RWPE1 (cell line): ENCODE measurements around the gene TLDC2.

Source experiments
- CTCF ChIA-PET: fragments of 350-600 bp; sonication (Branson Sonifier 250); formaldehyde crosslinking; extraction: SDS; loops from one replicate; lab custom pipeline; 2021; lab: Yijun Ruan, JAX
- POLR2A ChIA-PET: fragments of 400-600 bp; formaldehyde crosslinking; extraction: SDS; loops from one replicate; lab custom pipeline; 2020; ENCODE audit warnings: antibody characterized with exemption; ENCODE audit not compliant: low non-redundant PET; lab: Yijun Ruan, JAX
- DNase-seq: peaks from one replicate; pipeline ENCODE4 v3.0.0; 2012; ENCODE audit warnings: low spot score
- H3K27ac ChIP-seq: fragments of 450-650 bp; 2 replicates; pipeline ENCODE4 v1.5.1; 2017
- CTCF ChIP-seq: fragments of 450-650 bp; conservative IDR thresholded peaks from 2 replicates; pipeline ENCODE4 v1.5.1; 2017; ENCODE audit warnings: low read depth, mild to moderate bottlenecking

The TLDC2 gene

GRCh38 chr20:36916199-36916598, 40.3 kb downstream of the TLDC2 start:
- ChIA-PET POLR2A (interaction anchor here (0.7 kb wide), 1 partner anchor 961 kb away, joined by 3 read pairs; no protein-coding TSS in a partner anchor), CTCF (no interaction called here)
- DNase-seq: no peak
- no peak for TF ChIP-seq CTCF
- H3K27ac ChIP-seq: no peak overlapping the region

GRCh38 chr20:36917240-36917639, 41.3 kb downstream of the TLDC2 start:
- ChIA-PET POLR2A (no interaction called here), CTCF (no interaction called here)
- DNase-seq: no peak
- TF ChIP-seq CTCF: no peak
- H3K27ac ChIP-seq: no peak overlapping the region

GRCh38 chr20:36917943-36918342, 42.0 kb downstream of the TLDC2 start:
- DNase-seq: no peak
- POLR2A ChIA-PET: interaction anchor here (0.6 kb wide), 2 partner anchors 55 to 306 kb away, joined by 3 read pairs; a partner anchor contains a TSS
- H3K27ac ChIP-seq: no peak overlapping the region
- no peak for TF ChIP-seq CTCF
- CTCF ChIA-PET: interaction anchor here (0.6 kb wide), 1 partner anchor 728 kb away, joined by 3 read pairs; no protein-coding TSS in a partner anchor

- H3K27ac ChIP-seq: no peak overlapping the region
- ChIA-PET POLR2A (no interaction called here), CTCF (interaction anchor here (0.5 to 3.0 kb wide), 19 partner anchors 8 to 927 kb away, joined by 3 to 9 read pairs (median 4); a partner anchor contains a TSS)
- DNase-seq: peak; percentile 80
- TF ChIP-seq CTCF: peak; percentile 100
These were observed 43.9 kb downstream of the TLDC2 start for GRCh38 chr20:36919715-36920333.

- ChIA-PET POLR2A (no interaction called here), CTCF (interaction anchor here (0.6 to 3.0 kb wide), 8 partner anchors 10 to 480 kb away, joined by 3 to 9 read pairs (median 4); a partner anchor contains a TSS)
- DNase-seq: no peak
- no peak for TF ChIP-seq CTCF
- no peak overlapping the region for H3K27ac ChIP-seq
These were observed 44.4 kb downstream of the TLDC2 start for GRCh38 chr20:36920334-36920730.

GRCh38 chr20:36924167-36925045, 48.5 kb downstream of the TLDC2 start:
- POLR2A ChIA-PET: no interaction called here
- H3K27ac ChIP-seq: no peak overlapping the region
- no peak for TF ChIP-seq CTCF
- CTCF ChIA-PET: interaction anchor here (0.5 to 0.7 kb wide), 3 partner anchors 159 to 432 kb away, joined by 3 to 4 read pairs (median 3); no protein-coding TSS in a partner anchor
- no peak for DNase-seq
